OCI-LY3 (cell line): Measurements from ENCODE around the gene CNOT10.

Experiments used
- EZH2phosphoT487 ChIP-seq: fragments of 200-600 bp; shearing (Covaris generic); IDR thresholded peaks from 2 replicates; pipeline ENCODE4 v1.6.1; 2018; ENCODE audit warnings: antibody characterized with exemption, mixed run types, low read depth
- TF ChIP-seq, protein P1 (sequence below): fragments of 200-600, 300-600 bp; sonication (generic); IDR thresholded peaks from 2 replicates; pipeline ENCODE4 v1.5.1; 2014; ENCODE audit warnings: antibody characterized with exemption, low read length, low read depth

DNA sequence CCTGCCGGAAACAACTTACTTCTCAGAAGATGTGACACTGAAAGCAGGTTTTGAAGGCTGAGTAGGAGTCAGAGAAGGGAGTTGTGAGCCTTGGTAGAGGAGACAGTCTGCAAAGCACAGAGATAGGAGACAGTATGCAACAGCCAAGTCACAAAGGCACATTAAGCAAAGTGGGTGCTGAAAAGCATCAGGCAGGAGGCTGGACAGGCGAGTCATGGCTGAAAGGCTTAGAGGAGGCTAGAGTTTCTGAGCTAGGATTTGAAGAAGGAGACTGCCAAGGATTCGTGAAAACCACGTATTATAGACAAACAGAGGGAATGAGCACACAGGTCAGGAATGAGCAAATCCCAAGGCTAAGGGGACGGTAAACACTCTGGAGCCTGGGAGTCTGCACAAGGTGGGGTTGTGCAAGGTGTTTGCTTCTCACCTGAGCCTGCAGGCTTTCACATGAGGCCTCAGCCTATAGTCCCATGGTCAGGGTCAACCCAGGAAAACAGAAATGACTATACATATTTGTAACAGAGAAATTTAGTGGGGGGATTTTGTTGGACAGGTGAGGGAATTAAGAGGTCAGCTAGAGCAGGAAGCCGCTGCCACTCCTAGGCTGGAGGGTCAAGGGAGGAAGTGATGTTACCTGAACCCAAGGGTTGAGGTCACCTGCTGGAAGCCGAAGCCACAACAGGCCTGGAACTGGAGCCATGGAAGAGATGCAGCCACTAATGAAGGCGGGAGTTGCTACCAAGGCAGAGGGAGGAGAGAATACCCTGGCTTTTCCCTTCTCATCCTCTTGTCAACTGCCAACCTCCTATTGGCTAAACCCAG, 109.7 kb downstream of the CNOT10 start:
- TF ChIP-seq, protein P1, sequence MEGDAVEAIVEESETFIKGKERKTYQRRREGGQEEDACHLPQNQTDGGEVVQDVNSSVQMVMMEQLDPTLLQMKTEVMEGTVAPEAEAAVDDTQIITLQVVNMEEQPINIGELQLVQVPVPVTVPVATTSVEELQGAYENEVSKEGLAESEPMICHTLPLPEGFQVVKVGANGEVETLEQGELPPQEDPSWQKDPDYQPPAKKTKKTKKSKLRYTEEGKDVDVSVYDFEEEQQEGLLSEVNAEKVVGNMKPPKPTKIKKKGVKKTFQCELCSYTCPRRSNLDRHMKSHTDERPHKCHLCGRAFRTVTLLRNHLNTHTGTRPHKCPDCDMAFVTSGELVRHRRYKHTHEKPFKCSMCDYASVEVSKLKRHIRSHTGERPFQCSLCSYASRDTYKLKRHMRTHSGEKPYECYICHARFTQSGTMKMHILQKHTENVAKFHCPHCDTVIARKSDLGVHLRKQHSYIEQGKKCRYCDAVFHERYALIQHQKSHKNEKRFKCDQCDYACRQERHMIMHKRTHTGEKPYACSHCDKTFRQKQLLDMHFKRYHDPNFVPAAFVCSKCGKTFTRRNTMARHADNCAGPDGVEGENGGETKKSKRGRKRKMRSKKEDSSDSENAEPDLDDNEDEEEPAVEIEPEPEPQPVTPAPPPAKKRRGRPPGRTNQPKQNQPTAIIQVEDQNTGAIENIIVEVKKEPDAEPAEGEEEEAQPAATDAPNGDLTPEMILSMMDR, result no peak
- no peak for TF ChIP-seq EZH2phosphoT487
